ACC112 (cell line): ENCODE measurements around the gene NPNT.
"Not testable (repeated sequence)": the region's sequence is repeated elsewhere in the genome, so short reads cannot be mapped to it uniquely, and the experiment has no call there.

Source experiments
- H2AFZ ChIP-seq: fragments of 200-600 bp; sonication (generic); one replicate; pipeline ENCODE4 v1.6.0; 2017; ENCODE audit warnings: antibody characterized with exemption, low read length; ENCODE audit not compliant: unreplicated experiment
- H3K27ac ChIP-seq: fragments of 200-600 bp; sonication (generic); 2 replicates; pipeline ENCODE4 v1.5.1; 2014; ENCODE audit warnings: low read depth, mild to moderate bottlenecking, antibody characterized with exemption, low read length, moderate library complexity
- H3K27me3 ChIP-seq: fragments of 200-600 bp; sonication (generic); 2 replicates; pipeline ENCODE4 v1.6.1; 2014; ENCODE audit warnings: mild to moderate bottlenecking, antibody characterized with exemption, low read length, moderate library complexity, mixed read lengths; ENCODE audit not compliant: insufficient read depth
- H3K36me3 ChIP-seq: fragments of 200-600 bp; sonication (generic); 2 replicates; pipeline ENCODE4 v1.6.1; 2016; ENCODE audit warnings: mild to moderate bottlenecking, antibody characterized with exemption, low read length, moderate library complexity, mixed read lengths; ENCODE audit not compliant: insufficient read depth
- H3K4me1 ChIP-seq: fragments of 200-600 bp; sonication (generic); one replicate; pipeline ENCODE4 v1.6.1; 2016; ENCODE audit warnings: low read length, mixed read lengths; ENCODE audit not compliant: insufficient read depth, unreplicated experiment, control insufficient read depth
- H3K4me3 ChIP-seq: fragments of 200-600 bp; sonication (generic); 2 replicates; pipeline ENCODE4 v1.5.1; 2014; ENCODE audit warnings: mild to moderate bottlenecking, low read depth, low read length
- H3K79me2 ChIP-seq: fragments of 200-600 bp; sonication (generic); one replicate; pipeline ENCODE4 v1.6.0; 2016; ENCODE audit warnings: low read length; ENCODE audit not compliant: control insufficient read depth, unreplicated experiment, insufficient read depth

NPNT gene, protein sequence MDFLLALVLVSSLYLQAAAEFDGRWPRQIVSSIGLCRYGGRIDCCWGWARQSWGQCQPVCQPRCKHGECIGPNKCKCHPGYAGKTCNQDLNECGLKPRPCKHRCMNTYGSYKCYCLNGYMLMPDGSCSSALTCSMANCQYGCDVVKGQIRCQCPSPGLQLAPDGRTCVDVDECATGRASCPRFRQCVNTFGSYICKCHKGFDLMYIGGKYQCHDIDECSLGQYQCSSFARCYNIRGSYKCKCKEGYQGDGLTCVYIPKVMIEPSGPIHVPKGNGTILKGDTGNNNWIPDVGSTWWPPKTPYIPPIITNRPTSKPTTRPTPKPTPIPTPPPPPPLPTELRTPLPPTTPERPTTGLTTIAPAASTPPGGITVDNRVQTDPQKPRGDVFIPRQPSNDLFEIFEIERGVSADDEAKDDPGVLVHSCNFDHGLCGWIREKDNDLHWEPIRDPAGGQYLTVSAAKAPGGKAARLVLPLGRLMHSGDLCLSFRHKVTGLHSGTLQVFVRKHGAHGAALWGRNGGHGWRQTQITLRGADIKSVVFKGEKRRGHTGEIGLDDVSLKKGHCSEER

DNA sequence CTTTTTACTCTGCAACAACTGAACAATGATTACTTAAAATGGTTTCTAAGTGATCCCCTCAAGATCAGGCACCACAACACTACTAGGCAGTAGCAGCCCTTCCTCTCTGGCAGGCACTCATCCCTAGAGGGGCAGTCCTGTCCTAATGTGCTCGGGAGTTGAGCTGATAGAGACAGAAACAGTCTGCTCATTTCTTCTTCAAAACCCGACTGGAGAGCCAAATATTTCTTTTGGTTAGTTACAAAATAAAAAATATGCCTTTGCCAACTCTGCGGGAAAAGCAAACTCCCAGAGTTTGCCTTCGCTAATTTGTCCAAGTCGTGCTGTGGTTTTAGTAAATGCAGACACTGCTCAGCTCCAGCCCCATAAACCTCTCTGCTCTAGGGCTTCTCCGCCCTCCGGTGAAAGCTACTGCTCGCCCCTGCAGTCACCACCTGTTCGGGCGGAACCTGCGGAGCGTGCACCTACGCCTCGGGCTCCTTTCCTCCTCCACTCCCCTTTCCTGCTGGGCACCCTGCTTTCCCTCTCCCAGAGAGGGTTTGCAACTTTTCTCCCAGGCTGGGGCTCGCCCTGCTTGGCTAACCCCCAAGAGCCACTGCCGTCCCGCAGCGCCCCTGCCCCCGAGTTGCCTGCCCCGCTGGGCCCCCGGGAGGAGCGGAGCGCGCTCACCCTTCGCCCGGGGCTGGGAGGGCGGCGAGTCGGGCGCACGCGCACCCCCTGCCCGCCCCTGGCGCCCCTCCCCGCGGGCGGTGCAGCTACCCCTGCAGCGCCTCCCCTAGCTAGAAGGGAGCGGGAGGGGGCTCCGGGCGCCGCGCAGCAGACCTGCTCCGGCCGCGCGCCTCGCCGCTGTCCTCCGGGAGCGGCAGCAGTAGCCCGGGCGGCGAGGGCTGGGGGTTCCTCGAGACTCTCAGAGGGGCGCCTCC is at the start of gene NPNT:
Gene NPNT (plus strand): TSS at position 812 of the 923 bp plus-strand sequence. CDS start 182 bp downstream, outside the sequence.
- Histone ChIP-seq H3K36me3 (no peaks in the 10 kb centered on the region), H3K27ac (no peak within 1 kb of the TSS), H3K4me3 (peak within 1 kb of the TSS; percentile 49), H3K79me2 (no peaks in the 10 kb centered on the region), H3K4me1 (no peaks in the 10 kb centered on the region), H3K27me3 (peaks cover 100% of the 10 kb centered on the region), H2AFZ (peak within 1 kb of the TSS; percentile 32)

DNA sequence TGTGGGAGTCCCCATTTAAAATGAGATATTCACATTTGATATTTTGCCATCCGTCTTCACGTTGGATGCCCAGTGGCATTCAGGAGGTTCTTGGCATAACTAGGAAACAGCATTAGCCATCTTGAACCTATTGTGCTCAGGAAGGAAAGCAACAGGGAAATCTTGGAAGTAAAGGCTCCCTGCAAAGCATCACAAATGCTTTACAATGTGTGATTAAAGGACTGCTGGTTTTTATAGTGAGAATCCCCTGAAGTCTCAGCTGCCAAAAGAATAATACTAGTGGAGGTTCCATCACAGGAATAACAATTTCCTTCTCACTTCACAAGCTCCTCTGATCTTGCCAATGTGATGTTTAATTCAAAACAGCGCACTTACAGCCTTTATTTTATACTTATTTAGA is 49.7 kb upstream of the NPNT start:
- Histone ChIP-seq H3K27me3 (no peaks in the 10 kb centered on the region), H3K79me2 (no peaks in the 10 kb centered on the region), H3K36me3 (peaks cover 15% of the 10 kb centered on the region), H2AFZ (no peak overlapping the region), H3K4me1 (no peaks in the 10 kb centered on the region), H3K4me3 (no peak overlapping the region), H3K27ac (no peak overlapping the region)

DNA sequence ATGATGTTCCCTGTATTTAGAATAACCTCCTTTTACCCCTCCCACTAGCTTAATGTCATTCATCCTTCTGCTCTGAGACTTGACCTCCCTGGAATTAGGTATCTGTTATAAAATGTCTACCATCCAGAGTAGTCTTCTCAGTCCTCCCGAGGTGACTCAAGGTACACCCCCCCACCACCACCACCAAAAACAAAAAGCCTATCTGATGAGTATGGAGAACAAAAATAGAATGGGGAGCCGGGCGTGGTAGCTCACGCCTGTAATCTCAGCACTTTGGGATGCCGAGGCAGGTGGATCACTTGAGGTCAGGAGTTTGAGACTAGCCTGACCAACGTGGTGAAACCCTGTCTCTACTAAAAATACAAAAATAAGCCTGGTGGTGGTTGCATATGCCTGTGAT is 46.9 kb upstream of the NPNT start:
- not testable (repeated sequence) for H3K27ac ChIP-seq, H3K4me1 ChIP-seq, H2AFZ ChIP-seq, H3K79me2 ChIP-seq, H3K4me3 ChIP-seq, H3K27me3 ChIP-seq, H3K36me3 ChIP-seq

DNA sequence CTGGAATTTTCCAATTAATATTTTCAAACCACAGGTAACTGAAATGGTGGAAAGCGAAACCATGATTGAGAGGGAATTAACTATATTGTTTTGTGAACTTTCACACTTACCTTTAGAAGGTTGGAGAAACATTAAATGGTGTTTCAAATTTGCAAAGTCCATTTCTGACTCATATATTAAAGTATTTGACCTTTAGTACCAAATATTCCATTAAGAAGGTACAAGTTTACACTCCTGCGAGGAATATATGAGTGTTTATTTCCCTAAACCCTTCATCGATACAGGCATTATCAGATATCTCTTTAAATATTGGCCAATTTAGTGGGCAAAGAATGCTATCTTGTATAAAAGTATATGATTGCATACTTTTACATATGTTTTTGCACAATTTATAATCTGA is 44.1 kb upstream of the NPNT start:
- H2AFZ ChIP-seq = no peak overlapping the region

DNA sequence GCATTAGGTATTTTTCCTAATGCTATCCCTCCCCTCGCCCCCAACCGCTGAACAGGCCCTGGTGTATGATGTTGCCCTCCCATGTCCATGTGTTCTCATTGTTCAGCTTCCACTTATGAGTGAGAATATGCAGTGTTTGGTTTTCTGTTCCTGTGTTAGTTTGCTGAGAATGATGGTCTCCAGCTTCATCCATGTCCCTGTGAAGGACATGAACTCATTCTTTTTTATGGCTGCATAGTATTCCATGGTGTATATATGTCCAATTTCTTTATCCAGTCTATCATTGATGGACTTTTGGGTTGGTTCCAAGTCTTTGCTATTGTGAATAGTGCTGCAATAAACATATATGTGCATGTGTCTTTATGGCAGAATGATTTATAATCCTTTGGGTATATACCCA is 43.0 kb upstream of the NPNT start:
- not testable (repeated sequence) for H3K27ac ChIP-seq, H3K79me2 ChIP-seq, H2AFZ ChIP-seq, H3K4me3 ChIP-seq, H3K27me3 ChIP-seq, H3K4me1 ChIP-seq, H3K36me3 ChIP-seq

More for the DNA sequence above, 44.1 kb upstream of the NPNT start:
- no peaks in the 10 kb centered on the region for H3K4me1 ChIP-seq
- H3K4me3 ChIP-seq = no peak overlapping the region
- H3K27ac ChIP-seq = no peak overlapping the region
- no peaks in the 10 kb centered on the region for H3K27me3 ChIP-seq
- no peaks in the 10 kb centered on the region for H3K79me2 ChIP-seq
- no peaks in the 10 kb centered on the region for H3K36me3 ChIP-seq

DNA sequence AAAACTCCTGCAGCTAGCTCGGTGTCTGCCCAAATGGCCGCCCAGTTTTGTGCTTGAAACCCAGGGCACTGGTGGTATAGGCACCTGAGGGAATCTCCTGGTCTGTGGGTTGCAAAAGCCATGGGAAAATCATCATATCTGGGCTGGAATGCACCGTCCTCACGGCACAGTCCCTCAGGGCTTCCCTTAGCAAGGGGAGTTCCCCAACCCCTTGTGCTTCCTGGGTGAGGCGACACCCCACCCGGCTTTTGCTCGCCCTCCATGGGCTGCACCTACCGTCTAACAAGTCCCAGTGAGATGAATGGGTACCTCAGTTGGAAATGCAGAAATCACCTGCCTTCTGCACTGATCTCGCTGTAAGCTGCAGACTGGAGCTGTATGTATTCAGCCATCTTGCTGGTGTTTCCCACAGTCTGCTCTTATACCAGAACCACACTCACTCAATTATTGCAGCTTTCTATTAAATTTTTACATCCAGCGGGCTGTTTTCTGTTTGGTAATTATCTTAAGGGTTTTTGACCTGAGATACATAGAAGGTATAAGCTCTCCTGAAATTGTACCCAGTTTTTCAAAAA is 36.7 kb upstream of the NPNT start:
- H3K27ac ChIP-seq = peak overlapping the region; percentile 50; the same call in 1 of the 2 replicates
- H3K27me3 ChIP-seq = no peaks in the 10 kb centered on the region
- H2AFZ ChIP-seq = no peak overlapping the region

DNA sequence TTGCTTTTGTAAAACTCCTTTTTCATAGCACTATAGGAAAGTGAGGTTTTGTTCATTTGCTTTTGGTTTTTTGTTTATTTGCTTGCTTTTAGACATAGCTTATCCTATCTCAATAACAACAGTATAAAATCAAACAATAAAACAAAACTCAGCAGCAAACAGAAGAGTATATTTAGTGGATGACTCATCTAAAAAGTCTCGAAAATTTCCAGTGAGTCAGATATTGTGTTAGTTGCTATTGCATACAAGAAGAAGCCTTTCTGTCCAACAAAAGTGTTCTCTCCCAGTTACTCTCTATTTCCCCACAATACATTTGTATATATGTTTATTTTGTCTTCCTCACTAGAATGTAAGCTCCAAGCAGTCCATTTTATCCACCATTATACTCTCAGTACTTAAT is 36.0 kb upstream of the NPNT start:
- Histone ChIP-seq H3K79me2 (no peaks in the 10 kb centered on the region), H3K36me3 (no peaks in the 10 kb centered on the region), H3K27ac (peak overlapping the region; percentile 50), H3K4me1 (peaks cover 13% of the 10 kb centered on the region), H3K27me3 (no peaks in the 10 kb centered on the region), H3K4me3 (no peak overlapping the region), H2AFZ (no peak overlapping the region)

More for the DNA sequence above, 36.7 kb upstream of the NPNT start:
- Histone ChIP-seq H3K36me3 (no peaks in the 10 kb centered on the region), H3K4me3 (no peak overlapping the region), H3K4me1 (peaks cover 13% of the 10 kb centered on the region), H3K79me2 (no peaks in the 10 kb centered on the region)

DNA sequence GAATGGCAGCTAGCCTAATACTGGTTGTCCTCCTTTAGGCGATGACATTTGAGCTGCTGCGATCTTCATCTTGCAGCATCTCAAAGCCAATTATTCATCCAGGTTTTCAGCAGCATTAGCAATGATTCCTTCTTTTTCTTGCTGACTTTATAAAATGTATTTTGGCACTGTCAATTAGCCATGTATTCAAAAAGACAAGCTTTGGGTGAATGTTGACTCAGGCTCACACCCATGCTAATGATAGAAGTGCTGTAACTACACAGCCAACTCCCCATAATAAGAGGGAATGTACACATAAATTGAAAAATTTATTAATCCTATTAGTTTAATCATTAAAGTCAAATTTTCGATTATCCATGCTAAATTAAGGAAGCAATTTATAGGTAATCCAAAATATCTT is 24.3 kb upstream of the NPNT start:
- Histone ChIP-seq H3K4me1 (no peaks in the 10 kb centered on the region), H3K36me3 (no peaks in the 10 kb centered on the region), H3K27ac (no peak overlapping the region), H3K79me2 (no peaks in the 10 kb centered on the region), H3K4me3 (no peak overlapping the region), H2AFZ (no peak overlapping the region), H3K27me3 (peaks cover 32% of the 10 kb centered on the region)

DNA sequence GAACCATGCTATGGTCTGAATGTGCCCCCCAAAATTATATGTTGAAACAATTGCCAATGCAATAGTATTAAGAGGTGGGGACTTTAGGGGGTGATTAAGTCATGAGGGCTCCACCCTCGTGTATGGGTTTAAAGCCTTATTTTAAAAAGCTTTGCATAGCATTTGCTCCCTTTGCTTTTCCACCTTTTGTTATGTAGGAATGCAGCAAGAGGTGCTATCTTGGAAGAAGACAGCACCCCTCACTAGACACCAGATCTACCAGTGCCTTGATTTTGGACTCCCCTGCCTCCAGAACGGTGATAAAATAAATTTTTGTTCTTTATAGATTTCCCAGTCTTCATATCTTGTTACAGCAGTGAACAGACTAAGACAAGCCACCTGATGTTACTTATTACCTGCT is 23.3 kb upstream of the NPNT start:
- no peak overlapping the region for H3K4me3 ChIP-seq
- H3K4me1 ChIP-seq = no peaks in the 10 kb centered on the region
- H3K79me2 ChIP-seq = no peaks in the 10 kb centered on the region
- H3K27me3 ChIP-seq = peaks cover 32% of the 10 kb centered on the region
- H3K27ac ChIP-seq = no peak overlapping the region
- H2AFZ ChIP-seq = no peak overlapping the region
- no peaks in the 10 kb centered on the region for H3K36me3 ChIP-seq

DNA sequence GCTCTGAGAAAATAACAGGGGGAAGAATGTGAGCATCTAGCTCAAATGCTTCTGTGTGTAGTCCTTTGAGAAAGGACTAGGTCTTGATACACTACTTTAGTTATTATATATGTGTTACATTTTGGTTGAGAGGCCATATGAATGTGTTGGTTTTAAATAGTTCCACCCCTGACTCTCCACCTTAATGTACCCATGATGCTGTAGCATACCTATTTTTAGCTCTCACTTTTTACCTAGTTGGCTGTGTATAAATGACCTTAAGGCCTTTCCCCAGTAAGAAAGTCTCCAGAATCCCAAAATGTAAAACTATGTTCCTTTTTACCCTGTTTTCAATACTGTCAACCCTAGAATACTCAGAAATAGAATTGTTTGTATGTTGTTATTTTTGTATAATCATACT is 20.0 kb upstream of the NPNT start:
- Histone ChIP-seq H3K4me3 (no peak overlapping the region), H3K79me2 (no peaks in the 10 kb centered on the region), H3K36me3 (no peaks in the 10 kb centered on the region), H3K27ac (no peak overlapping the region), H2AFZ (no peak overlapping the region), H3K27me3 (peaks cover 24% of the 10 kb centered on the region; the same call in 1 of the 2 replicates), H3K4me1 (no peaks in the 10 kb centered on the region)
